HEK293 (cell line): ENCODE data around the gene ATG4B.
A peak's percentile ranks its signal among the peaks of the same experiment; 100 is the strongest.

Source experiments
- CTCF ChIA-PET: fragments of 350-600 bp; formaldehyde crosslinking; extraction: SDS; loops from one replicate; lab custom pipeline; 2021; ENCODE audit warnings: antibody characterized with exemption; lab: Yijun Ruan, JAX
- POLR2A ChIA-PET: fragments of 300-600 bp; formaldehyde crosslinking; extraction: SDS; loops from one replicate; lab custom pipeline; 2020; ENCODE audit warnings: antibody characterized with exemption, inconsistent platforms; lab: Yijun Ruan, JAX
- H3K27ac ChIP-seq: fragments of 200-500 bp; sonication (Bioruptor generic); 2 replicates; pipeline ENCODE4 v1.5.1; 2014; ENCODE audit warnings: low read depth, low read length, control low read depth, inconsistent platforms; ENCODE audit errors: extremely low read depth
- H3K36me3 ChIP-seq, 2 experiments: fragments of 200-500 bp in 1 of 2; sonication (Bioruptor generic) in 1 of 2; 1 replicate in 1 of 2; 2 replicates in 1 of 2; pipeline ENCODE4 v1.5.1; 2014 to 2017; ENCODE audit warnings: inconsistent platforms in 2 of 2, low read length in 2 of 2; ENCODE audit not compliant: control insufficient read depth in 2 of 2, insufficient read depth in 1 of 2
- H3K4me1 ChIP-seq: fragments of 200-500 bp; sonication (Bioruptor generic); 2 replicates; pipeline ENCODE4 v1.5.1; 2014; ENCODE audit warnings: mild to moderate bottlenecking, low read length, inconsistent platforms; ENCODE audit not compliant: control insufficient read depth, insufficient read depth
- H3K4me3 ChIP-seq: 2 replicates; pipeline ENCODE4 v1.5.1; 2011; ENCODE audit warnings: low read depth, mild to moderate bottlenecking, control low read depth, low read length, moderate library complexity
- H3K9me3 ChIP-seq: fragments of 200-500 bp; sonication (Bioruptor generic); 2 replicates; pipeline ENCODE4 v1.5.1; 2014; ENCODE audit warnings: low read depth, low read length, inconsistent platforms; ENCODE audit not compliant: control insufficient read depth, insufficient read depth
- PBX3 ChIP-seq: sonication (generic); formaldehyde crosslinking; IDR thresholded peaks from 2 replicates; pipeline ENCODE4 v1.8.1; 2022; ENCODE audit warnings: mild to moderate bottlenecking, moderate library complexity, missing genetic modification reagents
- SCRT2 ChIP-seq: fragments of 450-650 bp; formaldehyde crosslinking; IDR thresholded peaks from 2 replicates; pipeline ENCODE4 v1.5.1; 2016; ENCODE audit warnings: missing biosample characterization, missing genetic modification characterization
- SP2 ChIP-seq: fragments of 450-650 bp; formaldehyde crosslinking; IDR thresholded peaks from 2 replicates; pipeline ENCODE4 v1.5.1; 2016; ENCODE audit warnings: missing biosample characterization, missing genetic modification characterization
- ZBTB20 ChIP-seq: fragments of 450-650 bp; formaldehyde crosslinking; IDR thresholded peaks from 2 replicates; pipeline ENCODE4 v1.5.1; 2016; ENCODE audit warnings: missing biosample characterization, missing genetic modification characterization
- ZFP37 ChIP-seq: fragments of 450-650 bp; formaldehyde crosslinking; IDR thresholded peaks from 2 replicates; pipeline ENCODE4 v1.5.1; 2016; ENCODE audit warnings: missing biosample characterization, missing genetic modification characterization
- ZNF112 ChIP-seq: fragments of 450-650 bp; formaldehyde crosslinking; IDR thresholded peaks from 2 replicates; pipeline ENCODE4 v1.5.0; 2017; ENCODE audit warnings: missing biosample characterization, missing genetic modification characterization
- ZNF121 ChIP-seq: fragments of 450-650 bp; formaldehyde crosslinking; IDR thresholded peaks from 2 replicates; pipeline ENCODE4 v1.5.1; 2016; ENCODE audit warnings: missing biosample characterization, missing genetic modification characterization
- ZNF23 ChIP-seq: fragments of 450-650 bp; formaldehyde crosslinking; IDR thresholded peaks from 2 replicates; pipeline ENCODE4 v1.5.1; 2016; ENCODE audit warnings: missing biosample characterization, missing genetic modification characterization, borderline replicate concordance
- ZNF266 ChIP-seq: fragments of 450-650 bp; formaldehyde crosslinking; IDR thresholded peaks from 2 replicates; pipeline ENCODE4 v1.5.1; 2016; ENCODE audit warnings: missing biosample characterization, missing genetic modification characterization, low read depth
- ZNF274 ChIP-seq, 2 experiments: fragments of 200-500 bp in 1 of 2; fragments of 450-650 bp in 1 of 2; sonication (Bioruptor generic) in 1 of 2; formaldehyde crosslinking in 1 of 2; IDR thresholded peaks; 2 replicates each; pipeline versions ENCODE4 v1.5.1 to v1.6.1; 2014 to 2016; ENCODE audit warnings: borderline replicate concordance in 1 of 2, inconsistent platforms in 1 of 2, low read length in 1 of 2, missing biosample characterization in 1 of 2, missing genetic modification characterization in 1 of 2
- ZNF280D ChIP-seq: fragments of 450-650 bp; formaldehyde crosslinking; IDR thresholded peaks from 2 replicates; pipeline ENCODE4 v1.5.1; 2016; ENCODE audit warnings: missing biosample characterization, missing genetic modification characterization
- ZNF335 ChIP-seq: fragments of 450-650 bp; formaldehyde crosslinking; conservative IDR thresholded peaks from 2 replicates; pipeline ENCODE4 v1.5.1; 2016; ENCODE audit warnings: missing biosample characterization, missing genetic modification characterization
- ZNF394 ChIP-seq: fragments of 450-650 bp; formaldehyde crosslinking; IDR thresholded peaks from 2 replicates; pipeline ENCODE4 v1.5.1; 2016; ENCODE audit warnings: missing biosample characterization, missing genetic modification characterization, mild to moderate bottlenecking, moderate library complexity, borderline replicate concordance
- ZNF423 ChIP-seq: fragments of 450-650 bp; formaldehyde crosslinking; IDR thresholded peaks from 2 replicates; pipeline ENCODE4 v1.5.1; 2016; ENCODE audit warnings: missing biosample characterization, missing genetic modification characterization
- ZNF473 ChIP-seq: fragments of 450-650 bp; formaldehyde crosslinking; IDR thresholded peaks from 2 replicates; pipeline ENCODE4 v1.5.1; 2017; ENCODE audit warnings: missing biosample characterization, missing genetic modification characterization
- ZNF645 ChIP-seq: fragments of 450-650 bp; formaldehyde crosslinking; IDR thresholded peaks from 2 replicates; pipeline ENCODE4; 2016; ENCODE audit warnings: missing biosample characterization, missing genetic modification characterization
- ZNF837 ChIP-seq: fragments of 450-650 bp; formaldehyde crosslinking; IDR thresholded peaks from 2 replicates; pipeline ENCODE4 v1.5.1; 2016; ENCODE audit warnings: missing biosample characterization, missing genetic modification characterization
- TF ChIP-seq, protein P1 (sequence below): fragments of 450-650 bp; formaldehyde crosslinking; optimal IDR thresholded peaks from 2 replicates; pipeline ENCODE3; 2016; ENCODE audit warnings: missing biosample characterization, mild to moderate bottlenecking, missing genetic modification characterization
- TF ChIP-seq, protein P2 (sequence below): fragments of 450-650 bp; formaldehyde crosslinking; IDR thresholded peaks from 2 replicates; pipeline ENCODE4 v1.5.1; 2016; ENCODE audit warnings: missing biosample characterization, missing genetic modification characterization
- TF ChIP-seq, protein P3 (sequence below): fragments of 450-650 bp; formaldehyde crosslinking; IDR thresholded peaks from 2 replicates; pipeline ENCODE4 v1.5.1; 2016; ENCODE audit warnings: missing biosample characterization, missing genetic modification characterization

ATG4B gene

DNA sequence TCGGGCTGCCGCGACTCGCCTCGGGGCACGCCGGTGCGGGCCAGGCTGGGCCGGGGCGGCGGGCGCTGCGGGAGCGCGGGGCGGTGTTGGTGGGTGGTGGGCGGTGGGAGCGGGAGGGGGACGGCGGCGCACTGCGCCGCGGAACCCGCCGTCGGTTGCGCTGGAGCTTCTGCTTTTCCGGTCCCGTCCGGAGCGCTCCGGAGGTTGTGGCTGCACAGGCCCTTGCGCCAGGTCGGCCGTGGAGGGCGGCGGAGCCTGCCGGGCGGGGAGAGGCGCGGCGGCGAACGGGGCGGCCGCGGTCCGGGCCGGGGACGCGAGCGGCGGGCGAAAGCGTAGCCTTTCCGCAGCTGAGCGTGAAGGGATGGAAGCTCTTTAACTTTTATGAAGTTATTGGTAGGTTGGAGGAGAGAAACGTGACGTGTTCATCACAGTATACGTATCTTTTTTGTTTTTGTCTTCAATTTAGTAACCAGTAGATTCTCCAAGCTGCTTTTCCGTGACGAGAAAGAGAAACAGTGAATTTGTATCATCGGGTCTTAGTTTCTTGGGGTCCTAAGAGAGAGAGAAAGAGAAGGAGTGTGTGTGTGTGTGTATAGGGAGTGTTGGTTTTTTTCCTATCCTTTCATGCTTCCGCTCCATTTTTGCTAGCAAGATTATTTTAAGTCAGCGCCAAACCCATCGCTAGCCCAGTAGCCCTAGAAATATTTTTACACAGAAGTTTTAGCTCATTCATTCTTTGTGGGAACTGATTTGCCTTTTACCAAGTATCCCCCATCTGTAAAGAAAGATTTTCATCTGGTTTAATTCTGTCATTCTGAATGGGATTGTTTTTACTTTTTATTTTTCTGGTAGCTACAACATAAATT is 535 bp downstream of the ATG4B start:
- CTCF ChIA-PET: interaction anchor here (1.4 to 1.7 kb wide), 3 partner anchors 9 to 27 kb away, joined by 4 to 5 read pairs (median 4); no protein-coding TSS in a partner anchor
- H3K27ac ChIP-seq: peak overlapping the region; percentile 97
- H3K4me3 ChIP-seq: peak overlapping the region; percentile 97
- TF ChIP-seq, protein P1, sequence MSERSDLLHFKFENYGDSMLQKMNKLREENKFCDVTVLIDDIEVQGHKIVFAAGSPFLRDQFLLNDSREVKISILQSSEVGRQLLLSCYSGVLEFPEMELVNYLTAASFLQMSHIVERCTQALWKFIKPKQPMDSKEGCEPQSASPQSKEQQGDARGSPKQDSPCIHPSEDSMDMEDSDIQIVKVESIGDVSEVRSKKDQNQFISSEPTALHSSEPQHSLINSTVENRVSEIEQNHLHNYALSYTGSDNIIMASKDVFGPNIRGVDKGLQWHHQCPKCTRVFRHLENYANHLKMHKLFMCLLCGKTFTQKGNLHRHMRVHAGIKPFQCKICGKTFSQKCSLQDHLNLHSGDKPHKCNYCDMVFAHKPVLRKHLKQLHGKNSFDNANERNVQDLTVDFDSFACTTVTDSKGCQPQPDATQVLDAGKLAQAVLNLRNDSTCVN (tag by site-specific recombination): peak; percentile 31
- TF ChIP-seq ZBTB20 (tag by site-specific recombination) (0 out of 2 replicates have a peak, but pooled peaks have one; percentile 14), ZNF266 (no peak), PBX3 (CRISPR knock-in tag) (peak; percentile 34; the same call in 1 of the 2 replicates), ZNF423 (tag by site-specific recombination) (no peak), ZNF335 (tag by site-specific recombination) (peak; percentile 65), SP2 (tag by site-specific recombination) (0 out of 2 replicates have a peak, but pooled peaks have one; percentile 1)
- TF ChIP-seq, all 188 proteins: peak for 5
- Histone ChIP-seq H3K4me1 (no peaks in the 10 kb centered on the region), H3K9me3 (no peaks in the 10 kb centered on the region), H3K36me3 (peaks cover 0 to 44% of the 10 kb centered on the region in 2 experiments; a peak in 2 of 3 replicates)
- POLR2A ChIA-PET: interaction anchor here (0.6 to 2.5 kb wide), 5 partner anchors 25 to 1052 kb away, joined by 3 to 17 read pairs (median 3); partner anchors contain the start of genes CAPN10 and DTYMK

DNA sequence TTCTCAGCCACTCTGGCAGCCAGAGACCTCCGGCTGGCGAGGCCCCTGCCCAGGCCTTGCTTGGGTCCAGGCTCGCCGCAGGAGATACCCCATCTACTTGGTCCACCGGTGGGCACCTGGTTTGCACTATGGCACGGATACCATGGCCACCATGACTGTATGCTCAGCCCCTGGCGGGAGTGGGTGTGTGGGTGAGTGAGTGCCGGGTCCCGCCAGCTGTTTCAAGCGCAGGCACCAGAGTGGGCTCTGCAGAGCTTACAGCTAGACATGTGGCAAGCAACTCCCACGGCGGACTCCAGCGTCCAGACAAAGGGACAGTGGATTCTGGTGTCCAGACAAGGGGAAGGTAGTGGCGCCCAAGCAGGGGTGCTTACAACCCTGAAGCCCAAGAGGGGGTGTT is 1.4 kb downstream of the ATG4B start:
- Histone ChIP-seq H3K36me3 (peaks cover 0 to 35% of the 10 kb centered on the region in 2 experiments; a peak in 2 of 3 replicates), H3K27ac (no peak overlapping the region), H3K4me3 (peak overlapping the region; percentile 6), H3K4me1 (no peaks in the 10 kb centered on the region), H3K9me3 (no peaks in the 10 kb centered on the region)
- ChIA-PET POLR2A (interaction anchor here (0.6 to 2.5 kb wide), 2 partner anchors 26 to 47 kb away, joined by 5 to 17 read pairs; partner anchors contain the start of gene DTYMK), CTCF (interaction anchor here (1.4 to 1.7 kb wide), 3 partner anchors 8 to 26 kb away, joined by 4 to 5 read pairs (median 4); no protein-coding TSS in a partner anchor)
- TF ChIP-seq ZNF394 (tag by site-specific recombination) (no peak), SCRT2 (no peak), ZFP37 (no peak), ZNF274 (IDR thresholded peaks at IDR 0.05; ENCODE audit: low read length) (no peak), ZNF274 (tag by site-specific recombination; IDR thresholded peaks at IDR 0.05; ENCODE audit: borderline replicate concordance) (no peak), ZNF112 (no peak)
- TF ChIP-seq, protein P2, sequence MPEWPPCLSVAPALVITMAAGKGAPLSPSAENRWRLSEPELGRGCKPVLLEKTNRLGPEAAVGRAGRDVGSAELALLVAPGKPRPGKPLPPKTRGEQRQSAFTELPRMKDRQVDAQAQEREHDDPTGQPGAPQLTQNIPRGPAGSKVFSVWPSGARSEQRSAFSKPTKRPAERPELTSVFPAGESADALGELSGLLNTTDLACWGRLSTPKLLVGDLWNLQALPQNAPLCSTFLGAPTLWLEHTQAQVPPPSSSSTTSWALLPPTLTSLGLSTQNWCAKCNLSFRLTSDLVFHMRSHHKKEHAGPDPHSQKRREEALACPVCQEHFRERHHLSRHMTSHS (tag by site-specific recombination): no peak
- TF ChIP-seq, protein P3, sequence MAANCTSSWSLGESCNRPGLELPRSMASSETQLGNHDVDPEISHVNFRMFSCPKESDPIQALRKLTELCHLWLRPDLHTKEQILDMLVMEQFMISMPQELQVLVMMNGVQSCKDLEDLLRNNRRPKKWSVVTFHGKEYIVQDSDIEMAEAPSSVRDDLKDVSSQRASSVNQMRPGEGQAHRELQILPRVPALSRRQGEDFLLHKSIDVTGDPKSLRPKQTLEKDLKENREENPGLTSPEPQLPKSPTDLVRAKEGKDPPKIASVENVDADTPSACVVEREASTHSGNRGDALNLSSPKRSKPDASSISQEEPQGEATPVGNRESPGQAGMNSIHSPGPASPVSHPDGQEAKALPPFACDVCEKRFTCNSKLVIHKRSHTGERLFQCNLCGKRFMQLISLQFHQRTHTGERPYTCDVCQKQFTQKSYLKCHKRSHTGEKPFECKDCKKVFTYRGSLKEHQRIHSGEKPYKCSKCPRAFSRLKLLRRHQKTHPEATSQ (tag by site-specific recombination): no peak
- TF ChIP-seq, all 188 proteins: peak for 0

DNA sequence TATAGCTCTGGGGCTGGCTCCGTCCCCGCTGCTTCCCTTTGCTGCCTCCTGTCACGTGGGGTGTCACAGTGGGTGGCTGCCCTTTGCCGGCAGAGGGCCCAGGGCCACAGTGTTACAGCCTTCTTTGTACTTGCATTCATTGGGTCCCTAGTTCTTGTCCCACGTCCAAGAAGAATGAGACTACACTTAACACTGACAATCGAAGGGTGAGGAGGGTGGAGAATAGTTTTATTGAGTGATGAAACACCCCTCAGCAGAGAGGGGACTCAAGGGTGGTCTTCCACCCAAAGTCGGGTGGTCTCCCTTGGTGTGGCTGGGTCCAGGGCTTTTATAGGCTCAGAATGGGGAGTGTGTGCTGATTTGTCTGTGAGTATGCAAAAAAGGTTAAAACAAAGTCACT is 1.9 kb downstream of the ATG4B start:
- no peak overlapping the region for H3K27ac ChIP-seq
- POLR2A ChIA-PET: no interaction called here
- H3K36me3 ChIP-seq: peaks cover 0 to 30% of the 10 kb centered on the region in 2 experiments; a peak in 2 of 3 replicates
- H3K4me3 ChIP-seq: no peak overlapping the region
- H3K4me1 ChIP-seq: no peaks in the 10 kb centered on the region
- CTCF ChIA-PET: no interaction called here
- no peaks in the 10 kb centered on the region for H3K9me3 ChIP-seq
- TF ChIP-seq ZNF473 (tag by site-specific recombination) (no peak), ZNF121 (tag by site-specific recombination) (no peak), ZNF645 (no peak), ZNF280D (tag by site-specific recombination) (no peak), ZNF23 (tag by site-specific recombination) (no peak), ZNF837 (no peak)
